ENCODE measurements around the gene PUM2. TPM values are rescaled to one million over a fixed set of nuclear protein-coding genes. Genes with fewer than 3 reads are reported as not detected.

PUM2 gene
- total RNA-seq, 4 donors from 2014 or later: 26.0 to 36.4 (median 29.6) TPM

DNA sequence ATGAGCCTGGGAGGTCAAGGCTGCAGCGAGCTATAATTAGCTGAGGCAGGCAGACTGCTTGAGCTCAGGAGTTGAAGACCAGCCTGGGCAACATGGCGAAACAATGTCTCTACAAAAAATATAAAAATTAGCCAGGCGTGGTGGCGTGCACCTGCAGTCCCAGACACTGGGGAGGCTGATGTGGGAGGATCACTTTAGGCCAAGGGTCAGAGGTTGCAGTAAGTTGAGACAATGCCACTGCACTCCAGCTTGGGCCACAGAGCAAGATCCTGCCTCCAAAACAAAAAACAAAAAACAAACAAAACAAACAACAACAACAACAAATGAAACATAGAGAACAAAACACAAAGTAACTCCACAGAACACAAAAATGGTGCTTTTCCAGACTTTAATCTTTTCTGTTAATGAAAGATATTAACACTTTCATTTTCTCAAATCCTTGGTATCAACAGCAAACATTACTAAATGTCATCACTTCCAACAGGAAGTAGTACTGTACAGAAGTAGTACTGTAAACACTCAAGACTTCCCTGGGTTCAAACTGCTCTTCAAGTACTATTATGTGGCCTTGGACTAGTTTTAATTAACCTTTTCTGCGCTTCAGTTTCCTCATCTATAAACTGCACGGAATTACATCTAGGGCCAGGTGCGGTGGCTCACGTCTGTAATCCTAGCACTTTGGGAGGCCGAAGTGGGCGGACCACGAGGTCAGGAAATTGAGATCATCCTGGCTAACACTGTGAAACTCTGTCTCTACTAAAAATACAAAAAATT, 27.9 kb downstream of the PUM2 start:
- H3K4me1 ChIP-seq: peaks cover 10 to 17% of the 10 kb centered on the region in 2 donors
- H3K9me3 ChIP-seq: no peaks in the 10 kb centered on the region
- no peaks in the 10 kb centered on the region for H3K27me3 ChIP-seq
- intact Hi-C loops (cut with DNase I; ENCODE audit: low total_unique reads) (no loop called here), in situ Hi-C loops (cut with MboI; ENCODE audit: low sequenced_read_pairs in 4 of 4) (no loop called here)
- H3K27ac ChIP-seq: no peak overlapping the region
- H3K36me3 ChIP-seq: peaks cover under 1 to 37% of the 10 kb centered on the region in 2 donors
- no peak overlapping the region for H3K4me3 ChIP-seq
- ATAC-seq (no peak), DNase-seq (no peak)
- TF ChIP-seq, protein P1, sequence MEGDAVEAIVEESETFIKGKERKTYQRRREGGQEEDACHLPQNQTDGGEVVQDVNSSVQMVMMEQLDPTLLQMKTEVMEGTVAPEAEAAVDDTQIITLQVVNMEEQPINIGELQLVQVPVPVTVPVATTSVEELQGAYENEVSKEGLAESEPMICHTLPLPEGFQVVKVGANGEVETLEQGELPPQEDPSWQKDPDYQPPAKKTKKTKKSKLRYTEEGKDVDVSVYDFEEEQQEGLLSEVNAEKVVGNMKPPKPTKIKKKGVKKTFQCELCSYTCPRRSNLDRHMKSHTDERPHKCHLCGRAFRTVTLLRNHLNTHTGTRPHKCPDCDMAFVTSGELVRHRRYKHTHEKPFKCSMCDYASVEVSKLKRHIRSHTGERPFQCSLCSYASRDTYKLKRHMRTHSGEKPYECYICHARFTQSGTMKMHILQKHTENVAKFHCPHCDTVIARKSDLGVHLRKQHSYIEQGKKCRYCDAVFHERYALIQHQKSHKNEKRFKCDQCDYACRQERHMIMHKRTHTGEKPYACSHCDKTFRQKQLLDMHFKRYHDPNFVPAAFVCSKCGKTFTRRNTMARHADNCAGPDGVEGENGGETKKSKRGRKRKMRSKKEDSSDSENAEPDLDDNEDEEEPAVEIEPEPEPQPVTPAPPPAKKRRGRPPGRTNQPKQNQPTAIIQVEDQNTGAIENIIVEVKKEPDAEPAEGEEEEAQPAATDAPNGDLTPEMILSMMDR (IDR thresholded peaks at IDR 0.05 in 4 of 5, conservative IDR thresholded peaks at IDR 0.05 in 1 of 5): no peak
- no peak for TF ChIP-seq POLR2A (IDR thresholded peaks at IDR 0.05)

DNA sequence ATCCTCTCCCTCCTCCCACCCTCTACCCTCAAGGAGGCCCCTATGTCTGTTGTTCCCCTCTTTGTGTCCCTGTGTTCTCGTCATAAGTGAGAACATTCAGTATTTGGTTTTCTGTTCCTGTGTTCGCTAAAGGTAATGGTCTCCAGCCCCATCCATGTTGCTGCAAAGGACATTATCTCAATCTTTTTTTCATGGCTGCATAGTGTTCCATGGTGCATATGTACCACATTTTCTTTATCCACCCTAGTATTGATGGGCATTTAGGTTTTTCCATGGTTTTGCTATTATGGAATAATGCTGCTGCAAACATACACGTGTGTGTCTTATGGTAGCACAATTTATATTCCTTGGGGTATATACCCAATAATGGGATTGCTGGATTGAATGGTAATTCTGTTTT, 33.0 kb downstream of the PUM2 start:
- no peak for ATAC-seq
- in situ Hi-C loops (cut with MboI; ENCODE audit: low sequenced_read_pairs in 4 of 4): no loop called here
- TF ChIP-seq POLR2A (IDR thresholded peaks at IDR 0.05): no peak
- TF ChIP-seq, protein P1 (IDR thresholded peaks at IDR 0.05 in 4 of 5, conservative IDR thresholded peaks at IDR 0.05 in 1 of 5): no peak
- H3K9me3 ChIP-seq: no peaks in the 10 kb centered on the region
- H3K36me3 ChIP-seq: peaks cover 2 to 54% of the 10 kb centered on the region in 2 donors
- no peak for DNase-seq
- intact Hi-C loops (cut with DNase I; ENCODE audit: low total_unique reads): no loop called here
- no peak overlapping the region for H3K4me3 ChIP-seq
- no peaks in the 10 kb centered on the region for H3K27me3 ChIP-seq
- H3K4me1 ChIP-seq: no peaks in the 10 kb centered on the region
- H3K27ac ChIP-seq: no peak overlapping the region

DNA sequence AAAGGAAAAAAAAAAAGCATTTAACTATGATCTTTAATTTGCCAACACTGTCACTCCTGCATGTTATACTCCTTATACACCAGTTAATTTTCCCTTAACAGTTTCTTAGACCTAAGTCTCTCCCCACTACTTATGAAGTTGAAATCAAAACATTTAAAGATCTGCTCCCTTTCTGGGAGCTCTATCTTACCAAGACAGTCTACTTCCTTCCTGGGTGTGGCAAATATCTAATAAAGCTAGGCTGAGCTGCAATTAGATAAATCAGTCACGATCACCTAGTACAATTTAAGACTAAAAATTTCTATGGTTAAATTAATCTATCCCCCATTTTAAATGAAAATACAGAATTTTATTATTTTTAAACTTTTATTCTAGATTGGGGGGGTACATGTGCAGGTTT, 33.4 kb downstream of the PUM2 start:
- intact Hi-C loops (cut with DNase I; ENCODE audit: low total_unique reads) (no loop called here), in situ Hi-C loops (cut with MboI; ENCODE audit: low sequenced_read_pairs in 4 of 4) (no loop called here)
- H3K36me3 ChIP-seq: peaks cover 2 to 49% of the 10 kb centered on the region in 2 donors
- H3K27me3 ChIP-seq: no peaks in the 10 kb centered on the region
- no peak overlapping the region for H3K27ac ChIP-seq
- DNase-seq (no peak), ATAC-seq (no peak)
- no peaks in the 10 kb centered on the region for H3K4me1 ChIP-seq
- H3K9me3 ChIP-seq: no peaks in the 10 kb centered on the region
- TF ChIP-seq, protein P1 (IDR thresholded peaks at IDR 0.05 in 4 of 5, conservative IDR thresholded peaks at IDR 0.05 in 1 of 5): no peak
- TF ChIP-seq POLR2A (IDR thresholded peaks at IDR 0.05): no peak
- no peak overlapping the region for H3K4me3 ChIP-seq

DNA sequence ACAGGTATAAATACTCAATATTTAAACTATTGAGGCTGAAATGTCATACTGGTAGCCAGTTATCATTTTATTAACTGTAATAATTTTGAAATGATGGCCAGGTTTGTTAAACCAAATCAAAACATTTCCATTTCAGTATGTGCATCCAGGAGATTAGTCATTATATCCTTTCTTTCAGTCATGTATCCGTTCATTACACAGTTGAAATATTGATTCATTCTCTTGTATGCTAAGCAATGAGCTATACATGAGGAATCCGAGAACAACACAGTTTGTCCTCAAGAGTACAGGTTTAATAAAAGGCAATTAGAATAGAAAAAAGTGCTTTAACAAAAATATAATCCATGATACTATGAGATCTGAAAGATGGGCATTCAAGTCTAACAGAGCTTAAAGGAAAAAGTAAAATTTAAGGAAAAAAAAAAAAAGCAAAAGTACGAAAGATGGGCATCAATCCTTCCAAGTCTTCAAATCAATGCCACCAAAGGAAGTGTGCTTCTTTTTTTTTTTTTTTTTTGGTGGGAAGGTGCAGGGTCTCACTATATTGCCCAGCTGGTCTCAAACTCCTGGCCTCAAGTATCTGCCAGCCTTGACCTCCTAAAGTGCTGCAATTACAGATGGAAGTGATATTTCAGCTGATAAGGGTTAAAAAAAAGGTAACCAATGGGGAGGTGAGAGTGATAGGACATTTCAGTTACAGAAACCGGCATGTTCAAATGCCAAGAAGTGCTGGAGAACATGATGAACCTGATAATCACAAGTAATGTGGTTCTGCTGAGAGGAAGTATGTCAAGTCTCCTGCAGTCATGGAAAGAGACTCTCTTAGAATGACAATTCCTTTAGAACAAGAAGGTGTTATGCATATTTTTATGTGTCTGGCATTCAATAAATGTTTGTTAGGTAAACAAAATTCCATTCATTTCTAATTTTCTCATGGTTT, 35.8 kb downstream of the PUM2 start:
- H3K4me3 ChIP-seq: no peak overlapping the region
- TF ChIP-seq, protein P1 (IDR thresholded peaks at IDR 0.05 in 4 of 5, conservative IDR thresholded peaks at IDR 0.05 in 1 of 5): no peak
- TF ChIP-seq POLR2A (IDR thresholded peaks at IDR 0.05): no peak
- no peaks in the 10 kb centered on the region for H3K4me1 ChIP-seq
- no peak for ATAC-seq
- H3K27me3 ChIP-seq: no peaks in the 10 kb centered on the region
- peaks cover 2 to 59% of the 10 kb centered on the region in 2 donors for H3K36me3 ChIP-seq
- H3K27ac ChIP-seq: no peak overlapping the region
- in situ Hi-C loops (cut with MboI; ENCODE audit: low sequenced_read_pairs in 4 of 4): no loop called here
- no peaks in the 10 kb centered on the region for H3K9me3 ChIP-seq
- DNase-seq: no peak
- intact Hi-C loops (cut with DNase I; ENCODE audit: low total_unique reads): no loop called here

All from gastrocnemius medialis (tissue), 4 donors.